Right lobe of liver (tissue), 6 donors: ENCODE results near the gene DUSP11. TPM values are rescaled to one million over a fixed set of nuclear protein-coding genes. Genes with fewer than 3 reads are reported as not detected.

Source experiments
- ATAC-seq, 4 donors: fragments of 200-7000 bp; cut with Tn5 transposase; one replicate each; pipeline ENCODE4 v1.9.1; 2020; ENCODE audit warnings: mild to moderate bottlenecking in 4 of 4, moderate library complexity in 4 of 4
- DNase-seq, 3 donors: peaks; one replicate each; pipeline ENCODE4 v3.0.0-alpha.2; 2020
- H3K27ac ChIP-seq, 3 donors: fragments of 200-600 bp; one replicate each; pipeline ENCODE4 v1.8.0; 2022
- H3K27me3 ChIP-seq, 2 donors: fragments of 200-600 bp; one replicate each; pipeline ENCODE4 v1.8.0; 2022
- H3K36me3 ChIP-seq, 4 donors: fragments of 200-600 bp; sonication (generic) in 1 of 4; one replicate each; pipeline versions ENCODE4 v1.5.1 to v1.8.0; 2017 to 2022; ENCODE audit warnings: control low read depth in 1 of 4
- H3K4me1 ChIP-seq, 4 donors: fragments of 200-600 bp; sonication (generic) in 1 of 4; one replicate each; pipeline versions ENCODE4 v1.5.1 to v1.8.0; 2017 to 2022; ENCODE audit warnings: control low read depth in 1 of 4
- H3K4me3 ChIP-seq, 3 donors: fragments of 200-600 bp; one replicate each; pipeline ENCODE4 v1.8.0; 2022
- H3K9me3 ChIP-seq, 4 donors: fragments of 200-600 bp; sonication (generic) in 1 of 4; one replicate each; pipeline versions ENCODE4 v1.5.1 to v1.8.0; 2017 to 2022; ENCODE audit warnings: control low read depth in 1 of 4
- CTCF ChIP-seq, 4 donors: fragments of 200-600 bp in 3 of 4; fragments of 450-650 bp in 1 of 4; IDR thresholded peaks; one replicate each; pipeline versions ENCODE4 v1.5.1 to v1.8.0; 2016 to 2022; ENCODE audit warnings: antibody characterized with exemption in 4 of 4, mild to moderate bottlenecking in 2 of 4
- POLR2A ChIP-seq: fragments of 450-650 bp; IDR thresholded peaks from one replicate; pipeline ENCODE4 v1.6.1; 2017; ENCODE audit warnings: antibody characterized with exemption, mild to moderate bottlenecking
- WGBS: methylation state at CpG from one replicate; pipeline ENCODE4 v1.1.6; 2018; ENCODE audit warnings: low coverage, low lambda C conversion rate; ENCODE audit not compliant: insufficient coverage; ENCODE audit errors: missing lambda C conversion rate; 5-methylcytosine and 5-hydroxymethylcytosine counted together
- intact Hi-C, 2 donors: fragments of 100-400 bp; cut with DNase I; formaldehyde crosslinking; loops; one replicate each; pipeline versions ENCODE4 v1.11.2 to v1.14.1; 2022
- total RNA-seq, 6 experiments: library from RNA; depleted of rRNA in 2 of 6; stranded (reverse); fragments of >200 nt in 2 of 6; fragmentation: NEBNext Ultra II Directional in 3 of 6; extraction: Animal tissue kit (Norgen Biotek cat#: 25700) in 3 of 6; gene quantifications; one replicate each; pipeline versions ENCODE4 v1.1.0 to v1.2.4, GENCODE V29; 2016 to 2023
- donor health status: DM: no; HTN: yes; CAD: no.
- donor health status: DM: no; HTN: no; CAD: no.
- donor health status: DM: no; HTN: no; CAD: no.
- donor health status: DM: no; HTN: yes; CAD: no.
- donor health status: DM: no; HTN: yes; CAD: no.

Gene DUSP11
- total RNA-seq, 6 experiments from 2014 or later, result 5.7 to 14.2 (median 9.1) TPM

- Histone ChIP-seq H3K4me3 (peak within 1 kb of the TSS; percentile 78 to 83 (median 79)), H3K27me3 (no peaks in the 10 kb centered on the region), H3K36me3 (peaks cover 0 to 14% (median 2%) of the 10 kb centered on the region in 4 donors), H3K4me1 (peaks cover 0 to 13% (median 4%) of the 10 kb centered on the region in 4 donors), H3K9me3 (no peaks in the 10 kb centered on the region), H3K27ac (peak within 1 kb of the TSS; percentile 60 to 84 (median 65))
- DNase-seq, result peak; percentile 96 to 98 (median 97)
- ATAC-seq, result peak; percentile 100
- intact Hi-C loops, result no loop called here
- WGBS, result under 1% methylated on average over 36 of the region's 49 CpGs
- TF ChIP-seq POLR2A (peak; percentile 75), CTCF (IDR thresholded peaks at IDR 0.05) (no peak)
These were observed 42.8 kb downstream of the DUSP11 start, which contains the start of gene TPRKB for GRCh38 chr2:73736855-73737779. TPRKB (minus strand) TSS chr2:73737345; CDS start chr2:73734569, 2,776 bp downstream.

GRCh38 chr2:73736378-73736777 is 43.5 kb downstream of the DUSP11 start:
- ATAC-seq, result no peak
- DNase-seq, result no peak
- Histone ChIP-seq H3K36me3 (peaks cover 0 to 22% (median 5%) of the 10 kb centered on the region in 4 donors), H3K4me1 (peaks cover 0 to 13% (median 4%) of the 10 kb centered on the region in 4 donors), H3K27me3 (no peaks in the 10 kb centered on the region), H3K4me3 (peak overlapping the region; percentile 78 to 83 (median 79)), H3K27ac (peak overlapping the region; percentile 60 to 84 (median 65)), H3K9me3 (no peaks in the 10 kb centered on the region)
- no peak for TF ChIP-seq CTCF (IDR thresholded peaks at IDR 0.05)
- no peak for TF ChIP-seq POLR2A
- 10% methylated on average over 8 of the region's 8 CpGs for WGBS
- intact Hi-C loops, result no loop called here

- H3K36me3 ChIP-seq, result peaks cover 0 to 22% (median 7%) of the 10 kb centered on the region in 4 donors
- intact Hi-C loops, result no loop called here
- WGBS, result 60% methylated on average over 4 of the region's 4 CpGs
- no peaks in the 10 kb centered on the region for H3K4me1 ChIP-seq
- no peak overlapping the region for H3K4me3 ChIP-seq
- H3K9me3 ChIP-seq, result no peaks in the 10 kb centered on the region
- peak in 1 of 4 donors; percentile 39 for ATAC-seq
- no peak overlapping the region for H3K27ac ChIP-seq
- TF ChIP-seq CTCF (IDR thresholded peaks at IDR 0.05), result no peak
- TF ChIP-seq POLR2A, result no peak
- H3K27me3 ChIP-seq, result no peaks in the 10 kb centered on the region
- no peak for DNase-seq
These were observed 49.1 kb downstream of the DUSP11 start for GRCh38 chr2:73730810-73731209.

- peaks cover 0 to 15% (median 7%) of the 10 kb centered on the region in 4 donors for H3K36me3 ChIP-seq
- intact Hi-C loops, result no loop called here
- TF ChIP-seq CTCF (IDR thresholded peaks at IDR 0.05) (no peak), POLR2A (no peak)
- DNase-seq, result no peak
- no peaks in the 10 kb centered on the region for H3K9me3 ChIP-seq
- no peak overlapping the region for H3K27ac ChIP-seq
- ATAC-seq, result peak in 1 of 4 donors; percentile 7
- no peaks in the 10 kb centered on the region for H3K4me1 ChIP-seq
- 73% methylated on average over 3 of the region's 4 CpGs for WGBS
- no peak overlapping the region for H3K4me3 ChIP-seq
- no peaks in the 10 kb centered on the region for H3K27me3 ChIP-seq
These were observed 51.2 kb downstream of the DUSP11 start for GRCh38 chr2:73728711-73729110.
